HepG2 (cell line): ENCODE measurements around the gene CXCR5. TPM values are rescaled to one million over a fixed set of nuclear protein-coding genes. Genes with fewer than 3 reads are reported as not detected.

Source experiments
- BATF2 ChIP-seq: sonication (generic); formaldehyde crosslinking; IDR thresholded peaks from 2 replicates; pipeline ENCODE4 v1.8.0; 2022; ENCODE audit warnings: mild to moderate bottlenecking, missing genetic modification reagents, moderate library complexity
- BHLHE40 ChIP-seq: IDR thresholded peaks from 2 replicates; pipeline ENCODE4 v1.6.1; 2011; ENCODE audit warnings: low read length, improper control_type of control experiment
- FOXO4 ChIP-seq: sonication (generic); formaldehyde crosslinking; conservative IDR thresholded peaks from 2 replicates; pipeline ENCODE4 v1.8.1; 2023; ENCODE audit warnings: missing genetic modification reagents
- JUN ChIP-seq: sonication (generic); formaldehyde crosslinking; IDR thresholded peaks from 2 replicates; pipeline ENCODE4 v1.4.0; 2020; ENCODE audit warnings: mild to moderate bottlenecking, missing genetic modification reagents
- NONO ChIP-seq, 2 experiments: fragments of 450-650 bp in 1 of 2; sonication (generic) in 1 of 2; formaldehyde crosslinking in 1 of 2; IDR thresholded peaks in 1 of 2; conservative IDR thresholded peaks in 1 of 2; 2 replicates each; pipeline versions ENCODE4 v1.6.1 to v1.8.0; 2017 to 2022; ENCODE audit warnings: mild to moderate bottlenecking in 1 of 2, missing genetic modification reagents in 1 of 2, moderate library complexity in 1 of 2
- PRMT3 ChIP-seq: sonication (generic); formaldehyde crosslinking; IDR thresholded peaks from 2 replicates; pipeline ENCODE4 v1.8.1; 2022; ENCODE audit warnings: low read depth, mild to moderate bottlenecking, moderate library complexity, missing genetic modification reagents, borderline replicate concordance
- ZFAT ChIP-seq: sonication (generic); formaldehyde crosslinking; conservative IDR thresholded peaks from 2 replicates; pipeline ENCODE4 v1.8.1; 2023; ENCODE audit warnings: missing genetic modification reagents, inconsistent platforms
- ZNF256 ChIP-seq: sonication (generic); formaldehyde crosslinking; conservative IDR thresholded peaks from 2 replicates; pipeline ENCODE4 v1.4.0; 2020; ENCODE audit warnings: missing genetic modification reagents
- ZNF598 ChIP-seq: sonication (generic); formaldehyde crosslinking; IDR thresholded peaks from 2 replicates; pipeline ENCODE4 v1.5.1; 2020; ENCODE audit warnings: mild to moderate bottlenecking, missing genetic modification reagents, borderline replicate concordance
- ZNF672 ChIP-seq: sonication (generic); formaldehyde crosslinking; IDR thresholded peaks from 2 replicates; pipeline ENCODE4 v1.8.1; 2022; ENCODE audit warnings: missing genetic modification reagents
- ZNF720 ChIP-seq: sonication (generic); formaldehyde crosslinking; IDR thresholded peaks from 2 replicates; pipeline ENCODE4 v1.4.0; 2020; ENCODE audit warnings: missing genetic modification reagents
- polyA plus RNA-seq, 8 experiments: library from polyadenylated mRNA; depleted of rRNA in 3 of 8; stranded (reverse) in 7 of 8; unstranded in 1 of 8; fragments of >200 nt; fragmentation: Illumina TruSeq in 4 of 8; extraction: Trizol in 4 of 8; gene quantifications; 2 replicates each; pipeline versions ENCODE4 v1.2.1 to v1.2.3, GENCODE V29; 2011 to 2016; ENCODE audit warnings: low read depth in 4 of 8, missing spikeins in 1 of 8, mixed read lengths in 1 of 8; ENCODE audit not compliant: insufficient read depth in 1 of 8
- total RNA-seq, 5 experiments: library from RNA; depleted of rRNA; stranded (reverse); fragments of >200 nt; fragmentation: Illumina TruSeq; extraction: Trizol; gene quantifications; 2 replicates each; pipeline ENCODE4 v1.2.3, GENCODE V29; 2016; ENCODE audit warnings: low read depth in 1 of 5
- TF ChIP-seq, protein P1 (sequence below): sonication (generic); formaldehyde crosslinking; IDR thresholded peaks from one replicate; pipeline ENCODE4 v1.5.1; 2020; ENCODE audit warnings: mild to moderate bottlenecking, missing genetic modification reagents; ENCODE audit errors: not compliant biosample characterization
- TF ChIP-seq, protein P2 (sequence below): sonication (generic); formaldehyde crosslinking; IDR thresholded peaks from 2 replicates; pipeline ENCODE4 v1.5.0; 2020; ENCODE audit warnings: mild to moderate bottlenecking, missing genetic modification reagents, borderline replicate concordance

The CXCR5 gene
- total and polyA plus RNA-seq, 2 of the 13 experiments (the other 11 are each of a cell fraction or from before 2014, with no cell fraction given) = not detected

DNA sequence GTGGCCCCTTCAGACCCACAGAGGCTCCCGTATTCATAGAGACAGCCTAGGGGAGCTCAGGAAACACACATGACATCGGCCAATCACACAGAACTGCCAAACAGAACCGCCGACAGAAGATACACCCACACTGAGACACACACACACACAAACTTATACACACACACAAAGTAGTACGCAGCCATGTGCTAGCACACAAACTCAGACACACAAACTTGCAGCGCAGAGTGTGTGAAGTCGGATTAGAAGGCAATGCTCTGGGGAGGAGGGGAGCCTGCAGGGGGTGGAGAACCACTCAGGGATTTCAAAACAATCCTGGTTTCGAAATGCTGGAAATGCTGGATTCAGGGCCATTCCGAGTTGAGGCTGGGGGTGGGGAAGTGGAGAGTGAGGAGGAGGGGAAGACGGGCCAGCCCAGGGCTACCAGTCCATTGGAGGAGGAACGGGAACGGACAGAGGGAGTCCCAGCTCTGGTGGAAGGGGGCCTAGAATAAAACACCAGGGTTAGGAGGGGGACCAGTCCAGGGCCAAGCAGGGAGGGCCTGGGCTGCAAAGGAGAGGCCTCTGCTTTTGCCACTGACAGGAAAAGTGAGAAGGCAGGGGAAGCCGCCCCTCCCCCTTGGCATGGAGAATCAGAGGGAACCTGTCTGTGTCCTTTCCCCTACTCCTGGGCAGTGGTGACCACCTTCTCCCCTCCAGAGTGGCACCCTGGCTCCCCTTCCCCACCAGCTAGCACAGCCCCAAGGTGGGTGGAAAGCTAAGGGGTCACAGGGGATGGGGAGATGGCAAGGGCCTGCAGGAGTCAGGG, 37.6 kb downstream of the CXCR5 start (continued):
- TF ChIP-seq, protein P1, sequence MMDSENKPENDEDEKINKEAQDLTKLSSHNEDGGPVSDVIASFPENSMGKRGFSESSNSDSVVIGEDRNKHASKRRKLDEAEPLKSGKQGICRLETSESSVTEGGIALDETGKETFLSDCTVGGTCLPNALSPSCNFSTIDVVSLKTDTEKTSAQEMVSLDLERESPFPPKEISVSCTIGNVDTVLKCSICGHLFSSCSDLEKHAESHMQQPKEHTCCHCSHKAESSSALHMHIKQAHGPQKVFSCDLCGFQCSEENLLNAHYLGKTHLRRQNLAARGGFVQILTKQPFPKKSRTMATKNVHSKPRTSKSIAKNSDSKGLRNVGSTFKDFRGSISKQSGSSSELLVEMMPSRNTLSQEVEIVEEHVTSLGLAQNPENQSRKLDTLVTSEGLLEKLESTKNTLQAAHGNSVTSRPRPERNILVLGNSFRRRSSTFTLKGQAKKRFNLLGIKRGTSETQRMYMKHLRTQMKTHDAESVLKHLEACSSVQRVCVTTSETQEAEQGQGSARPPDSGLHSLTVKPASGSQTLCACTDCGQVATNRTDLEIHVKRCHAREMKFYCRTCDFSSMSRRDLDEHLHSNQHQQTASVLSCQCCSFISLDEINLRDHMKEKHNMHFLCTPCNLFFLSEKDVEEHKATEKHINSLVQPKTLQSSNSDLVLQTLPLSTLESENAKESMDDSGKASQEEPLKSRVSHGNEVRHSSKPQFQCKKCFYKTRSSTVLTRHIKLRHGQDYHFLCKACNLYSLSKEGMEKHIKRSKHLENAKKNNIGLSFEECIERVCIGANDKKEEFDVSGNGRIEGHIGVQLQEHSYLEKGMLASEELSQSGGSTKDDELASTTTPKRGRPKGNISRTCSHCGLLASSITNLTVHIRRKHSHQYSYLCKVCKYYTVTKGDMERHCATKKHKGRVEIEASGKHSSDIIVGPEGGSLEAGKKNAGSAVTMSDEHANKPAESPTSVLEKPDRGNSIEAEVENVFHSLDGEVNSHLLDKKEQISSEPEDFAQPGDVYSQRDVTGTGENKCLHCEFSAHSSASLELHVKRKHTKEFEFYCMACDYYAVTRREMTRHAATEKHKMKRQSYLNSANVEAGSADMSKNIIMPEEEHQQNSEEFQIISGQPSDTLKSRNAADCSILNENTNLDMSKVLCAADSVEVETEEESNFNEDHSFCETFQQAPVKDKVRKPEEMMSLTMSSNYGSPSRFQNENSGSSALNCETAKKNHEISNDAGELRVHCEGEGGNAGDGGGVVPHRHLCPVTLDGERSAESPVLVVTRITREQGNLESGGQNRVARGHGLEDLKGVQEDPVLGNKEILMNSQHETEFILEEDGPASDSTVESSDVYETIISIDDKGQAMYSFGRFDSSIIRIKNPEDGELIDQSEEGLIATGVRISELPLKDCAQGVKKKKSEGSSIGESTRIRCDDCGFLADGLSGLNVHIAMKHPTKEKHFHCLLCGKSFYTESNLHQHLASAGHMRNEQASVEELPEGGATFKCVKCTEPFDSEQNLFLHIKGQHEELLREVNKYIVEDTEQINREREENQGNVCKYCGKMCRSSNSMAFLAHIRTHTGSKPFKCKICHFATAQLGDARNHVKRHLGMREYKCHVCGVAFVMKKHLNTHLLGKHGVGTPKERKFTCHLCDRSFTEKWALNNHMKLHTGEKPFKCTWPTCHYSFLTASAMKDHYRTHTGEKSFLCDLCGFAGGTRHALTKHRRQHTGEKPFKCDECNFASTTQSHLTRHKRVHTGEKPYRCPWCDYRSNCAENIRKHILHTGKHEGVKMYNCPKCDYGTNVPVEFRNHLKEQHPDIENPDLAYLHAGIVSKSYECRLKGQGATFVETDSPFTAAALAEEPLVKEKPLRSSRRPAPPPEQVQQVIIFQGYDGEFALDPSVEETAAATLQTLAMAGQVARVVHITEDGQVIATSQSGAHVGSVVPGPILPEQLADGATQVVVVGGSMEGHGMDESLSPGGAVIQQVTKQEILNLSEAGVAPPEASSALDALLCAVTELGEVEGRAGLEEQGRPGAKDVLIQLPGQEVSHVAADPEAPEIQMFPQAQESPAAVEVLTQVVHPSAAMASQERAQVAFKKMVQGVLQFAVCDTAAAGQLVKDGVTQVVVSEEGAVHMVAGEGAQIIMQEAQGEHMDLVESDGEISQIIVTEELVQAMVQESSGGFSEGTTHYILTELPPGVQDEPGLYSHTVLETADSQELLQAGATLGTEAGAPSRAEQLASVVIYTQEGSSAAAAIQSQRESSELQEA = peak; percentile 56
- TF ChIP-seq PRMT3 (CRISPR knock-in tag) (no peak), BATF2 (CRISPR knock-in tag) (no peak), ZFAT (CRISPR knock-in tag) (no peak), ZNF598 (CRISPR knock-in tag) (no peak), JUN (CRISPR knock-in tag) (no peak), FOXO4 (0 out of 2 replicates have a peak, but pooled peaks have one; percentile 68), ZNF256 (CRISPR knock-in tag) (no peak), BHLHE40 (no peak), ZNF720 (CRISPR knock-in tag) (no peak), NONO (IDR thresholded peaks at IDR 0.05) (no peak), NONO (CRISPR knock-in tag; conservative IDR thresholded peaks at IDR 0.05) (peak; percentile 54), ZNF672 (CRISPR knock-in tag) (no peak)
- TF ChIP-seq, protein P2, sequence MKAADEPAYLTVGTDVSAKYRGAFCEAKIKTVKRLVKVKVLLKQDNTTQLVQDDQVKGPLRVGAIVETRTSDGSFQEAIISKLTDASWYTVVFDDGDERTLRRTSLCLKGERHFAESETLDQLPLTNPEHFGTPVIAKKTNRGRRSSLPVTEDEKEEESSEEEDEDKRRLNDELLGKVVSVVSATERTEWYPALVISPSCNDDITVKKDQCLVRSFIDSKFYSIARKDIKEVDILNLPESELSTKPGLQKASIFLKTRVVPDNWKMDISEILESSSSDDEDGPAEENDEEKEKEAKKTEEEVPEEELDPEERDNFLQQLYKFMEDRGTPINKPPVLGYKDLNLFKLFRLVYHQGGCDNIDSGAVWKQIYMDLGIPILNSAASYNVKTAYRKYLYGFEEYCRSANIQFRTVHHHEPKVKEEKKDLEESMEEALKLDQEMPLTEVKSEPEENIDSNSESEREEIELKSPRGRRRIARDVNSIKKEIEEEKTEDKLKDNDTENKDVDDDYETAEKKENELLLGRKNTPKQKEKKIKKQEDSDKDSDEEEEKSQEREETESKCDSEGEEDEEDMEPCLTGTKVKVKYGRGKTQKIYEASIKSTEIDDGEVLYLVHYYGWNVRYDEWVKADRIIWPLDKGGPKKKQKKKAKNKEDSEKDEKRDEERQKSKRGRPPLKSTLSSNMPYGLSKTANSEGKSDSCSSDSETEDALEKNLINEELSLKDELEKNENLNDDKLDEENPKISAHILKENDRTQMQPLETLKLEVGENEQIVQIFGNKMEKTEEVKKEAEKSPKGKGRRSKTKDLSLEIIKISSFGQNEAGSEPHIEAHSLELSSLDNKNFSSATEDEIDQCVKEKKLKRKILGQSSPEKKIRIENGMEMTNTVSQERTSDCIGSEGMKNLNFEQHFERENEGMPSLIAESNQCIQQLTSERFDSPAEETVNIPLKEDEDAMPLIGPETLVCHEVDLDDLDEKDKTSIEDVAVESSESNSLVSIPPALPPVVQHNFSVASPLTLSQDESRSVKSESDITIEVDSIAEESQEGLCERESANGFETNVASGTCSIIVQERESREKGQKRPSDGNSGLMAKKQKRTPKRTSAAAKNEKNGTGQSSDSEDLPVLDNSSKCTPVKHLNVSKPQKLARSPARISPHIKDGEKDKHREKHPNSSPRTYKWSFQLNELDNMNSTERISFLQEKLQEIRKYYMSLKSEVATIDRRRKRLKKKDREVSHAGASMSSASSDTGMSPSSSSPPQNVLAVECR (CRISPR knock-in tag) = peak; percentile 81
